ENCODE measurements around the gene ENPP3.

- TF ChIP-seq CTCF (IDR thresholded peaks at IDR 0.05; ENCODE audit: insufficient read depth, low read length, poor library complexity, severe bottlenecking) (no peak), EZH2phosphoT487 (conservative IDR thresholded peaks at IDR 0.05; ENCODE audit: low read length) (no peak)
These were observed 103.1 kb downstream of the ENPP3 start for GRCh38 chr6:131740161-131740560.
